Activated CD8-positive, alpha-beta T cell treated with anti-CD3 and anti-CD28 coated beads for 36 hours (primary cell): ENCODE data around the gene NFKBIA. TPM values are rescaled to one million over a fixed set of nuclear protein-coding genes. Genes with fewer than 3 reads are reported as not detected.

ENCODE experiments used
- ATAC-seq: fragments of 200-7000 bp; cut with Tn5 transposase; one replicate; pipeline ENCODE4 v1.10.0; 2021; ENCODE audit warnings: mild to moderate bottlenecking, moderate library complexity
- CTCF ChIA-PET: fragments of 350-600 bp; sonication (Branson Sonifier 250); formaldehyde crosslinking; loops from one replicate; lab custom pipeline; 2021; ENCODE audit warnings: antibody characterized with exemption; lab: Charles Lee
- POLR2A ChIA-PET: fragments of 350-600 bp; sonication (Branson Sonifier 250); formaldehyde crosslinking; loops from one replicate; lab custom pipeline; 2021; ENCODE audit warnings: antibody characterized with exemption; lab: Charles Lee
- DNase-seq: peaks from one replicate; pipeline ENCODE4 v3.0.0-alpha.2; 2020
- H3K27ac Mint-ChIP-seq: one replicate; pipeline ENCODE4 v1.8.0; 2021; ENCODE audit warnings: mild to moderate bottlenecking, mixed read lengths
- H3K27me3 Mint-ChIP-seq: one replicate; pipeline ENCODE4 v1.8.0; 2021; ENCODE audit warnings: mixed read lengths
- H3K36me3 Mint-ChIP-seq: one replicate; pipeline ENCODE4 v1.8.0; 2021; ENCODE audit warnings: low read depth, mixed read lengths
- H3K4me1 Mint-ChIP-seq: one replicate; pipeline ENCODE4 v1.8.0; 2021; ENCODE audit warnings: low read depth, mixed read lengths
- H3K4me3 Mint-ChIP-seq: one replicate; pipeline ENCODE4 v1.8.0; 2021; ENCODE audit warnings: mild to moderate bottlenecking, moderate library complexity, mixed read lengths
- H3K9me3 Mint-ChIP-seq: one replicate; pipeline ENCODE4 v1.8.0; 2021; ENCODE audit warnings: mixed read lengths
- CTCF ChIP-seq: fragments of 200-600 bp; IDR thresholded peaks from one replicate; pipeline ENCODE4 v1.8.0; 2022; ENCODE audit warnings: antibody characterized with exemption, mild to moderate bottlenecking
- intact Hi-C: fragments of 100-400 bp; cut with micrococcal nuclease; formaldehyde crosslinking; loops from one replicate; pipeline ENCODE4 v1.10.0; 2022
- total RNA-seq, 2 experiments: library from RNA; stranded (reverse); gene quantifications; one replicate each; pipeline ENCODE4 v1.2.3, GENCODE V29; 2021

The NFKBIA gene
- total RNA-seq, 2 experiments from 2014 or later, result 218 to 227 TPM

- DNase-seq (no peak), ATAC-seq (no peak)
- TF ChIP-seq CTCF, result no peak
- no peak overlapping the region for H3K27ac Mint-ChIP-seq
- intact Hi-C loops, result loop anchor here (5.0 kb wide), 1 partner anchor 49 kb away; the partner anchor contains the start of gene NFKBIA
- no peaks in the 10 kb centered on the region for H3K36me3 Mint-ChIP-seq
- H3K4me1 Mint-ChIP-seq, result peaks cover 40% of the 10 kb centered on the region
- H3K4me3 Mint-ChIP-seq, result no peak overlapping the region
- POLR2A ChIA-PET, result interaction anchor here (1.6 kb wide), 1 partner anchor 16 kb away, joined by 3 read pairs; no protein-coding TSS in a partner anchor
- no peaks in the 10 kb centered on the region for H3K27me3 Mint-ChIP-seq
- CTCF ChIA-PET, result interaction anchor here (2.3 kb wide), 1 partner anchor 51 kb away, joined by 6 read pairs; the partner anchor contains the start of gene NFKBIA
- no peaks in the 10 kb centered on the region for H3K9me3 Mint-ChIP-seq
Measured at GRCh38 chr14:35353409-35354172, 51.0 kb downstream of the NFKBIA start.

GRCh38 chr14:35352274-35353233, 52.0 kb downstream of the NFKBIA start:
- DNase-seq, result no peak
- intact Hi-C loops, result loop anchor here (5.0 kb wide), 1 partner anchor 50 kb away; the partner anchor contains the start of gene NFKBIA
- POLR2A ChIA-PET, result interaction anchor here (0.7 to 1.6 kb wide), 6 partner anchors 11 to 51 kb away, joined by 3 to 5 read pairs (median 4); no protein-coding TSS in a partner anchor
- Mint-ChIP-seq H3K27me3 (no peaks in the 10 kb centered on the region), H3K4me3 (no peak overlapping the region), H3K36me3 (no peaks in the 10 kb centered on the region), H3K4me1 (peaks cover 46% of the 10 kb centered on the region), H3K27ac (no peak overlapping the region), H3K9me3 (no peaks in the 10 kb centered on the region)
- ATAC-seq, result no peak
- CTCF ChIA-PET, result interaction anchor here (0.8 to 2.3 kb wide), 3 partner anchors 12 to 52 kb away, joined by 3 to 6 read pairs (median 4); partner anchors contain the start of gene NFKBIA
- no peak for TF ChIP-seq CTCF

GRCh38 chr14:35351897-35352273, 52.7 kb downstream of the NFKBIA start:
- Mint-ChIP-seq H3K4me1 (peaks cover 45% of the 10 kb centered on the region), H3K27me3 (no peaks in the 10 kb centered on the region), H3K9me3 (no peaks in the 10 kb centered on the region), H3K27ac (no peak overlapping the region), H3K36me3 (no peaks in the 10 kb centered on the region), H3K4me3 (no peak overlapping the region)
- ChIA-PET POLR2A (interaction anchor here (0.7 to 1.5 kb wide), 7 partner anchors 10 to 66 kb away, joined by 3 to 7 read pairs (median 5); no protein-coding TSS in a partner anchor), CTCF (interaction anchor here (0.8 to 2.3 kb wide), 3 partner anchors 13 to 53 kb away, joined by 3 to 6 read pairs (median 4); partner anchors contain the start of gene NFKBIA)
- TF ChIP-seq CTCF, result no peak
- DNase-seq (no peak), ATAC-seq (no peak)
- intact Hi-C loops, result loop anchor here (5.0 kb wide), 1 partner anchor 50 kb away; the partner anchor contains the start of gene NFKBIA

Other genes with a start within 250 kb of the NFKBIA start
- 100 to 1,000 TPM; 361 to 393 TPM for gene PSMA6, start 112.4 kb downstream of the NFKBIA start, total RNA-seq
- gene INSM2, start 129.4 kb upstream of the NFKBIA start, total RNA-seq, result not detected